Ecto neural progenitor cell (in vitro differentiated cells): ENCODE measurements around the gene MRPL34.

Source experiments
- DNase-seq: peaks from one replicate; pipeline ENCODE4 v3.0.0-alpha.2; 2018; ENCODE audit warnings: low spot score

The MRPL34 gene

DNA sequence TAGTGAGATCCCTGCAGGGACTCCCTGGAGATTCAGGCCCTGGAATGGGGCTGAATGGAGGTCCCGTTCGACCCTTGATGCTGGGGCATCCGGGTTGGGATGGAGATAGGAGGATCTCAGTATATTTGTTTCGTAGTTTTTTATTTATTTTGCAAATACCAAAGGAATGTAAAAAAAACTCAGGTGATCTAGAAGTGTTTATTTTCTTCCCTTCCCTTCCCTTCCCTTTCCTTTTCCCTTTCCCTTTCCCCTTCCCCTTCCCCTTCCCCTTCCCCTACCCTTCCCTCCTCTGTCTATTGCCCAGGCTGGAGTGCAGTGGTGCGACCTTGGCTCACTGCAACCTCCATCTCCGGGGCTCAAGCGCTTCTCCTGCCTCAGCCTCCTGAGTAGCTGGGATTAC is 36.2 kb downstream of the MRPL34 start:
- no peak for DNase-seq

DNA sequence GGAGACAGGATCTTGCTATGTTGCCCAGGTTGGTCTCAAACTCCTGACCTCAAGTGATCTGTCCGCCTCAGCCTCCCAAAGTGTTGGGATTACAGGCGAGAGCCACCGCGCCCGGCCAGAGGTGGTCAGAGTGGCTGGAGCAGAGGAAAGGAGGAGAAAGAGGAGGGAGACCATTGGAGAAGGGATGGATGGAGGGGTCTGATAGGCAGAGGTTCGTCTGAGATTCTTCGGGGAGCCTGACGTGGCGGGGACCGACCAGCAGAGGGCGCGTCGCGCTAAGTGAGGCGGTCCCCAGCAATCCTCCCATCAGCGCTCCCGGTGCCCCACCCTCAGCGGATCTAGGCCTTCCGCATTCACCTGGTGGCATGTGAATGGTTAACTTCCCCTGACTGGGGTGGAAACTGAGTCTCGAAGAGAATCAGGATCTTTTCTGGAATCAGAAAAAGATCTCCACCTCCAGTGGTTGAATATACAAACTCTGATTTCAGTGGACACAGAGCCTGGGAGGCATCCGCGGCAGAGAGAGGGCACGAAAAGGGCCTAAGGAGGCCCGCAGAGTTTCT is 40.5 kb downstream of the MRPL34 start:
- peak; percentile 86 for DNase-seq

DNA sequence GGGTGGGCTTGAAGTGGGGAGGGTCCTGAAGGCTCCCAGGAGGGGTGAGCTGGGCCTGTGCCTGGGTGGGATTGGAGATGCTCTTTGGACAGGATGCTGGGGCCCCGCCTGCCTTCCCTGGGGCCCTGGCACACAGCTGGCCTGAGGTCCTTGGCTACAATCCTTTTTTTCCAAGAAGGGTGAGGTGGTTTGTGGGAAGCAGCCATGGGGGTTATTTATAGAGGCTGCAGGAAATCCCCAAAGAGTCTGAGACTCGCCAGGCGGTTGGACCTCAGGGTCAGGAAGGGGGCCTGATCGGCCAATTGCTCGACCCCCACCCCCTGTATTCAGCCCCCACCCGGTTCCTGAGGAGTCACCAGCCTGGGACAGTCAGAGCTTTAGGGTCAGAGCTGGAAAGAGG is 41.7 kb downstream of the MRPL34 start:
- DNase-seq, result no peak

DNA sequence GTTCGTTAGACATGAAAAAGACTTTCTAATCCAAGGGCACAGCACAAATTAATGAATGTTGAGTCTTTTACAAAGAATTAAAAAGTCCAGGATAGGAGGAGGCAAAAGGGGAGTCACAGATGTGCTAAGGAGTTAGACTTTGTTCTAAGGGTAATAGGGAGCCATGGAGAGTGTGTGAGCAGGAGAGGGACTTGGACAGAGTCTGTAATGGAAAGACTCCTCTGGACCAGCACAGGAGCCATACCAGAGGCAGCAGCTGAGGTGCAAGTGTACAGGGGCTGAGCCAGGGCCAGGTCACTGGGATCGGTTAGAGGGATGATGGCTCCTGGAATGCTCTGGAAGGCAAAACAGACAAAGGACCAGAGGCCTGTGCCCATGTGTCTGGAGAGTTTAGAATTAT is 42.2 kb downstream of the MRPL34 start:
- DNase-seq, result no peak

DNA sequence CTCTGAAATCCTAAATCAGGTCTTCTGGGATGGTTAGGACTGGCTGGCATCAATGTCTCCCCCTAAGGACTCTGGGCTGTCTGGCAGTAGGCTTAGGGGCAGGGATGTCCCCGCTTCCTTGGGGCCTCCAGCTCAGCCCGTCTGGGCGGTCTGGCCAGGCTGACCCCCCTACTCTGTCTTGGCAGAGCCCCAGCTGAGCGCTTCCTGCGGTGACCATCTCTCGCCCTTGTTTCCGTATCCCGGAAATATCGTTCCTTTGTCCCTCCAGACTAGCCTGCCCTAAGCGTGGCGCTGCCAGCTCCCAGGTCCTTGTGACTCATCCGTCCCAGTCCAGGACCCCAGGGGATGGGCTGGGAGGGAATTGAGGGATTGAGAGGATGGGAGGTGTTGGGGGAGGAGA is 43.0 kb downstream of the MRPL34 start:
- DNase-seq, result peak; percentile 63

DNA sequence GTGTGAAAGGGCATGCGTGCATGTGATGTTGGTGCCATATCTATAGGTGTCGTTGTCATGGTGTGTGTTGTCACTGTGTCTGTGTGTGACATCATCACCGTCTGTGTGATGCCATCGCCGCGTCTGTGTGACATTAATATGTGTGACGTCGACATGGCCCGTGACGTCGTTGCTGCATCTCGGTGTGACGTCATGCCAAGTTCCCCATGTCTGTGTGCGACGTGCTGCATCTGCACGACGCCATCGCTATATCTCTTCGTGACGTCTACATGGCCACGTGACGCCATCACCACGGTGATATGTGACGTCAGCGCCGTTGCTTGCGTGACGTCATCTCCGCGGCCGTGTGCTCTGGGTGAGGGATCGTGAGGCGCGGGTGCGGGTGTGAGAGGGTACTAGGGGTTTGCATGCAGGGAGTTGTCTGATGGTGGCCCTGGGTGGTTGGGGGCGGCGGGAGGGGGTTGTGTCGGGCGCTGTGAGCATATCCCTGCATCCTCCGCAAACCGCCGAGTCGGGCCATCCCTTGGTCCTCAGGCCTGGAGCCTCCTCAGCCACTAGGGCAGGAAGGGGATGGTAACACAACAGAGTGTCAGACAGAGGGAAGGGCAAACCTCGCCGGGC is 46.3 kb downstream of the MRPL34 start:
- DNase-seq, result no peak

DNA sequence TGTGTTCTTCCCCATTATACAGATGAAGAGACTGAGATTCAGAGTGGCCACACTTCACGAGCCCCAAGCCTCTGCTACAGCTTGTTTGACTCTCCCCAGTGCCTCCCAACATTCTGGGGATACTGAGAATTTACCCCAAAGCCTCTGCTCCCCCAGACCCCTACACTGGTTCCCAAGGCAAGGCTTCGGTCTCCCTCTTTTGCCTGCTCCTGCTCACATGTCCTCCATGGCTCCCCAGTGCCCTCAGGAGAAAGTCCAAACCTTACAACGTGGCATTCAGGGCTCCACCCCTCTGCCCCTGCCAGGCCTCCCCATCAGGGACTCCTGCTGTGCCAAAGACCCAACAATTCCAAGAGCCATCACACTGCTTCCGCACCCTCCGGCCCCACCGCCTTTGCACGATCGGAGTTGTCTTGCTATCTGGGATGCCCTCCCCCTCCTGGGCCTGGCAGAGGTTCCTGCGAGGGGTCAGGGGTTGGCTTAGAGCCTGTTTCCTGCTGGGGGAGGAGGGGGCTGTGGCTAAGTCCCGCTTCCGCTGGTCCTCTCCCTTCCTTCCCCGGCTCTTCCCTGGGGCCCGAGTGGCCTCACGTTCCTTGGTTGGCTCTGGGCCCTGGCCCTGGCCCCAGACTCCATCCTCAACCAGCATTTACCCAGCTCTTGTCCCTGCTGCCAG is 47.1 kb downstream of the MRPL34 start:
- DNase-seq, result no peak

DNA sequence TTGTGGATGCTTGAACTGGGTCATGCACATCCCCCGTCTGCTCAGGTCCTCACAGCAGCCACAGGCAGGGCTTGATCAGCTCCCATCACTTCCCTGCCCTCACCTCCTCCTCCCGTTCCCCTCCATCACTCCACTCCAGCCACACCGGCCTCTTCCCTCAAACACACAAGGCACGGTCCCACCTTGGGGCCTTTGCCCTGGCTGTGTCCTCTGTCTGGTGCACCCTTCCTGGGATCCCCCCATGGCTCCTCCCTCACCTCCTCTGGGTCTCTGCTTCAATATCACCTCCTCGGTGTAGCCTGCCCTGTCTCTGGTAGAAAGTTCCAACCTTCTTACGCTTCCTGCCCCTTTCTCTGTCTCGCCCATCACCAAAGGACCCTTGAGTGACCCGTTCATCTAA is 47.7 kb downstream of the MRPL34 start:
- DNase-seq, result no peak
